ENCODE measurements around the gene FMNL2. TPM values are rescaled to one million over a fixed set of nuclear protein-coding genes. Genes with fewer than 3 reads are reported as not detected.

FMNL2 gene
- total RNA-seq, 1 donor from 2014 or later = 24.7 TPM

- no peak for TF ChIP-seq CTCF (IDR thresholded peaks at IDR 0.05; ENCODE audit: insufficient read depth, low read length, severe bottlenecking)
- no peak for FAIRE-seq
- Histone ChIP-seq H3K4me3 (ENCODE audit: low read depth, low read length) (no peak overlapping the region), H3K27me3 (ENCODE audit: control insufficient read depth, insufficient read depth, low read length) (no peaks in the 10 kb centered on the region), H3K36me3 (ENCODE audit: control insufficient read depth, insufficient read depth, low read length) (no peaks in the 10 kb centered on the region)
- no peak for DNase-seq (ENCODE audit: low read depth)
Observed at GRCh38 chr2:152349416-152349815, 14.4 kb downstream of the FMNL2 start.

GRCh38 chr2:152350155-152350679, 15.2 kb downstream of the FMNL2 start:
- Histone ChIP-seq H3K4me3 (ENCODE audit: low read depth, low read length) (no peak overlapping the region), H3K36me3 (ENCODE audit: control insufficient read depth, insufficient read depth, low read length) (no peaks in the 10 kb centered on the region), H3K27me3 (ENCODE audit: control insufficient read depth, insufficient read depth, low read length) (no peaks in the 10 kb centered on the region)
- FAIRE-seq (peak; percentile 18), DNase-seq (ENCODE audit: low read depth) (no peak)
- TF ChIP-seq CTCF (IDR thresholded peaks at IDR 0.05; ENCODE audit: insufficient read depth, low read length, severe bottlenecking) = no peak

GRCh38 chr2:152352616-152353015, 17.6 kb downstream of the FMNL2 start:
- Histone ChIP-seq H3K36me3 (ENCODE audit: control insufficient read depth, insufficient read depth, low read length) (no peaks in the 10 kb centered on the region), H3K4me3 (ENCODE audit: low read depth, low read length) (no peak overlapping the region), H3K27me3 (ENCODE audit: control insufficient read depth, insufficient read depth, low read length) (no peaks in the 10 kb centered on the region)
- FAIRE-seq = no peak
- no peak for DNase-seq (ENCODE audit: low read depth)
- no peak for TF ChIP-seq CTCF (IDR thresholded peaks at IDR 0.05; ENCODE audit: insufficient read depth, low read length, severe bottlenecking)

GRCh38 chr2:152353364-152353763, 18.4 kb downstream of the FMNL2 start:
- Histone ChIP-seq H3K27me3 (ENCODE audit: control insufficient read depth, insufficient read depth, low read length) (no peaks in the 10 kb centered on the region), H3K36me3 (ENCODE audit: control insufficient read depth, insufficient read depth, low read length) (peaks cover 1% of the 10 kb centered on the region), H3K4me3 (ENCODE audit: low read depth, low read length) (no peak overlapping the region)
- no peak for TF ChIP-seq CTCF (IDR thresholded peaks at IDR 0.05; ENCODE audit: insufficient read depth, low read length, severe bottlenecking)
- FAIRE-seq = no peak
- no peak for DNase-seq (ENCODE audit: low read depth)

- DNase-seq (ENCODE audit: low read depth) (no peak), FAIRE-seq (no peak)
- Histone ChIP-seq H3K36me3 (ENCODE audit: control insufficient read depth, insufficient read depth, low read length) (peaks cover 1% of the 10 kb centered on the region), H3K4me3 (ENCODE audit: low read depth, low read length) (no peak overlapping the region), H3K27me3 (ENCODE audit: control insufficient read depth, insufficient read depth, low read length) (no peaks in the 10 kb centered on the region)
- no peak for TF ChIP-seq CTCF (IDR thresholded peaks at IDR 0.05; ENCODE audit: insufficient read depth, low read length, severe bottlenecking)
Observed at GRCh38 chr2:152354069-152354755, 19.2 kb downstream of the FMNL2 start.

- no peaks in the 10 kb centered on the region for H3K27me3 ChIP-seq (ENCODE audit: control insufficient read depth, insufficient read depth, low read length)
- FAIRE-seq (no peak), DNase-seq (ENCODE audit: low read depth) (peak; percentile 23)
- no peak for TF ChIP-seq CTCF (IDR thresholded peaks at IDR 0.05; ENCODE audit: insufficient read depth, low read length, severe bottlenecking)
- no peak overlapping the region for H3K4me3 ChIP-seq (ENCODE audit: low read depth, low read length)
- peaks cover 1% of the 10 kb centered on the region for H3K36me3 ChIP-seq (ENCODE audit: control insufficient read depth, insufficient read depth, low read length)
Observed at GRCh38 chr2:152354909-152355308, 19.9 kb downstream of the FMNL2 start.
